ENCODE data around the gene KRT8.

The KRT8 gene

GRCh38 chr12:52944683-52945388, 40.0 kb upstream of the KRT8 start:
- no peak for TF ChIP-seq CTCF (IDR thresholded peaks at IDR 0.05; ENCODE audit: control insufficient read depth, insufficient read depth, low read depth, low read length, missing control alignments)
- H3K4me3 ChIP-seq (ENCODE audit: control insufficient read depth, low read depth, low read length) = no peak overlapping the region
- DNase-seq (ENCODE audit: low read depth) = no peak

GRCh38 chr12:52942901-52943181, 38.0 kb upstream of the KRT8 start:
- no peak for TF ChIP-seq CTCF (IDR thresholded peaks at IDR 0.05; ENCODE audit: control insufficient read depth, insufficient read depth, low read depth, low read length, missing control alignments)
- DNase-seq (ENCODE audit: low read depth) = no peak
- no peak overlapping the region for H3K4me3 ChIP-seq (ENCODE audit: control insufficient read depth, low read depth, low read length)

GRCh38 chr12:52942066-52942900, 37.4 kb upstream of the KRT8 start:
- H3K4me3 ChIP-seq (ENCODE audit: control insufficient read depth, low read depth, low read length) = no peak overlapping the region
- no peak for DNase-seq (ENCODE audit: low read depth)
- no peak for TF ChIP-seq CTCF (IDR thresholded peaks at IDR 0.05; ENCODE audit: control insufficient read depth, insufficient read depth, low read depth, low read length, missing control alignments)

- DNase-seq (ENCODE audit: low read depth) = no peak
- no peak overlapping the region for H3K4me3 ChIP-seq (ENCODE audit: control insufficient read depth, low read depth, low read length)
Observed at GRCh38 chr12:52929538-52929937, 24.7 kb upstream of the KRT8 start.

GRCh38 chr12:52927964-52928363, 23.1 kb upstream of the KRT8 start:
- H3K4me3 ChIP-seq (ENCODE audit: control insufficient read depth, low read depth, low read length) = no peak overlapping the region
- DNase-seq (ENCODE audit: low read depth) = no peak

More at GRCh38 chr12:52929538-52929937, 24.7 kb upstream of the KRT8 start:
- no peak for TF ChIP-seq CTCF (IDR thresholded peaks at IDR 0.05; ENCODE audit: control insufficient read depth, insufficient read depth, low read depth, low read length, missing control alignments)

More at GRCh38 chr12:52927964-52928363, 23.1 kb upstream of the KRT8 start:
- TF ChIP-seq CTCF (IDR thresholded peaks at IDR 0.05; ENCODE audit: control insufficient read depth, insufficient read depth, low read depth, low read length, missing control alignments) = no peak
